GM23338 (cell line): ENCODE results near the gene ENDOV. TPM values are rescaled to one million over a fixed set of nuclear protein-coding genes. Genes with fewer than 3 reads are reported as not detected.

Source experiments
- ATAC-seq: fragments of 200-7000 bp; cut with Tn5 transposase; 3 replicates; pipeline ENCODE4 v1.9.1; 2020
- DNase-seq: peaks from one replicate; pipeline ENCODE4 v3.0.0-alpha.2; 2015; ENCODE audit warnings: low spot score
- H2AFZ ChIP-seq: fragments of 200-600 bp; sonication (generic); 2 replicates; pipeline ENCODE4 v1.8.0; 2016; ENCODE audit warnings: antibody characterized with exemption, mild to moderate bottlenecking, moderate library complexity
- H3F3A ChIP-seq: fragments of 200-600 bp; sonication (generic); replicated peaks from 2 replicates; pipeline ENCODE4 v1.8.0; 2017; ENCODE audit warnings: antibody characterized with exemption, mixed run types, low read depth
- H3K27ac ChIP-seq: fragments of 200-600 bp; sonication (generic); 2 replicates; pipeline ENCODE4 v1.6.1; 2016; ENCODE audit warnings: low read depth
- H3K27me3 ChIP-seq: fragments of 200-600 bp; sonication (generic); 2 replicates; pipeline ENCODE4 v1.8.0; 2016; ENCODE audit warnings: mild to moderate bottlenecking, mixed run types, moderate library complexity; ENCODE audit not compliant: insufficient read depth
- H3K36me3 ChIP-seq: fragments of 200-600 bp; sonication (generic); 2 replicates; pipeline ENCODE4 v1.8.0; 2016; ENCODE audit warnings: mild to moderate bottlenecking; ENCODE audit not compliant: insufficient read depth
- H3K4me1 ChIP-seq: fragments of 200-600 bp; sonication (generic); 2 replicates; pipeline ENCODE4 v1.8.0; 2016; ENCODE audit warnings: mild to moderate bottlenecking, moderate library complexity; ENCODE audit not compliant: insufficient read depth
- H3K4me2 ChIP-seq: fragments of 200-600 bp; sonication (generic); 2 replicates; pipeline ENCODE4 v1.7.1; 2017; ENCODE audit warnings: mixed run types
- H3K4me3 ChIP-seq: fragments of 200-600 bp; sonication (generic); 2 replicates; pipeline ENCODE4 v1.6.1; 2016; ENCODE audit warnings: mixed run types
- H3K79me2 ChIP-seq: fragments of 200-600 bp; sonication (generic); replicated peaks from 2 replicates; pipeline ENCODE4 v1.8.0; 2017; ENCODE audit warnings: mild to moderate bottlenecking; ENCODE audit not compliant: insufficient read depth
- H3K9me2 ChIP-seq: fragments of 200-600 bp; sonication (generic); 2 replicates; pipeline ENCODE4 v1.8.0; 2017; ENCODE audit not compliant: insufficient read depth
- H4K20me1 ChIP-seq: fragments of 200-600 bp; sonication (generic); replicated peaks from 2 replicates; pipeline ENCODE4 v1.8.0; 2017; ENCODE audit warnings: mild to moderate bottlenecking; ENCODE audit not compliant: insufficient read depth
- H3K27ac Mint-ChIP-seq: 2 replicates; pipeline ENCODE4 v1.8.0; 2020; ENCODE audit warnings: inconsistent platforms, mild to moderate bottlenecking, moderate library complexity, mixed read lengths
- H3K27me3 Mint-ChIP-seq: 3 replicates; pipeline ENCODE4 v1.8.0; 2022; ENCODE audit warnings: low read depth, mild to moderate bottlenecking, moderate library complexity, mixed read lengths, inconsistent platforms; ENCODE audit not compliant: insufficient read depth, poor library complexity
- H3K36me3 Mint-ChIP-seq: 3 replicates; pipeline ENCODE4 v1.8.0; 2021; ENCODE audit warnings: low read depth, mild to moderate bottlenecking, inconsistent platforms, moderate library complexity, mixed read lengths
- H3K4me1 Mint-ChIP-seq: 3 replicates; pipeline ENCODE4 v1.8.0; 2020; ENCODE audit warnings: mild to moderate bottlenecking, inconsistent platforms, mixed read lengths
- H3K4me3 Mint-ChIP-seq: 3 replicates; pipeline ENCODE4 v1.8.0; 2021; ENCODE audit warnings: moderate library complexity, mild to moderate bottlenecking, inconsistent platforms, mixed read lengths
- H3K9me3 Mint-ChIP-seq: 3 replicates; pipeline ENCODE4 v1.8.0; 2020; ENCODE audit warnings: moderate library complexity, mild to moderate bottlenecking, inconsistent platforms, mixed read lengths
- CREB1 ChIP-seq: fragments of 250-450 bp; sonication (Bioruptor Pico); IDR thresholded peaks from 2 replicates; pipeline ENCODE4 v1.5.0; 2020; ENCODE audit warnings: low read depth, mild to moderate bottlenecking, moderate library complexity
- ETS1 ChIP-seq: IDR thresholded peaks from 2 replicates; pipeline ENCODE4 v1.6.1; 2016; ENCODE audit warnings: antibody characterized with exemption
- EZH2 ChIP-seq: fragments of 200-600 bp; sonication (generic); IDR thresholded peaks from one replicate; pipeline ENCODE4 v1.8.0; 2017; ENCODE audit warnings: antibody characterized with exemption, mild to moderate bottlenecking, low read depth; ENCODE audit not compliant: unreplicated experiment
- EZH2phosphoT487 ChIP-seq: fragments of 200-600 bp; sonication (generic); IDR thresholded peaks from one replicate; pipeline ENCODE4 v1.8.1; 2018; ENCODE audit warnings: antibody characterized with exemption; ENCODE audit not compliant: unreplicated experiment
- JUNB ChIP-seq: IDR thresholded peaks from one replicate; pipeline ENCODE4 v1.6.1; 2016; ENCODE audit warnings: antibody characterized with exemption; ENCODE audit not compliant: unreplicated experiment
- NANOG ChIP-seq: IDR thresholded peaks from 2 replicates; pipeline ENCODE4 v1.6.1; 2016; ENCODE audit warnings: antibody characterized with exemption, borderline replicate concordance
- POLR2AphosphoS5 ChIP-seq: IDR thresholded peaks from 2 replicates; pipeline ENCODE4 v1.6.1; 2016; ENCODE audit warnings: antibody characterized with exemption, low read depth
- REST ChIP-seq: IDR thresholded peaks from one replicate; pipeline ENCODE4 v1.6.1; 2018; ENCODE audit warnings: antibody characterized with exemption; ENCODE audit not compliant: unreplicated experiment
- STAT1 ChIP-seq: IDR thresholded peaks from one replicate; pipeline ENCODE4 v1.6.1; 2016; ENCODE audit warnings: antibody characterized with exemption; ENCODE audit not compliant: unreplicated experiment
- ZNF114 ChIP-seq: fragments of 250-450 bp; sonication (Bioruptor Pico); IDR thresholded peaks from 2 replicates; pipeline ENCODE4 v1.5.0; 2020; ENCODE audit warnings: mild to moderate bottlenecking, moderate library complexity
- ZNF331 ChIP-seq: fragments of 250-450 bp; sonication (Bioruptor Pico); IDR thresholded peaks from 2 replicates; pipeline ENCODE4 v1.5.0; 2020; ENCODE audit warnings: low read depth, mild to moderate bottlenecking, moderate library complexity
- polyA plus RNA-seq: library from polyadenylated mRNA; unstranded; fragments of >200 nt; fragmentation: Nextera tagmentation; extraction: Ambion mirVana; gene quantifications from 2 replicates; pipeline ENCODE4 v1.2.1, GENCODE V29; 2016
- total RNA-seq: library from RNA; depleted of rRNA; stranded (reverse); fragments of >200 nt; shearing (Covaris generic); gene quantifications from 2 replicates; pipeline ENCODE4 v1.2.3, GENCODE V29; 2014
- TF ChIP-seq, protein P1 (sequence below), 2 experiments: fragments of 200-600 bp in 1 of 2; sonication (generic) in 1 of 2; conservative IDR thresholded peaks; 2 replicates each; pipeline versions ENCODE4 v1.5.1 to v1.6.1; 2016 to 2017; ENCODE audit warnings: antibody characterized with exemption in 2 of 2, low read depth in 2 of 2, mild to moderate bottlenecking in 2 of 2, moderate library complexity in 1 of 2
- TF ChIP-seq, protein P2 (sequence below): fragments of 250-450 bp; sonication (Bioruptor Pico); IDR thresholded peaks from 2 replicates; pipeline ENCODE4 v1.5.0; 2020; ENCODE audit warnings: mild to moderate bottlenecking, moderate library complexity

The ENDOV gene
- total and polyA plus RNA-seq, 2 experiments from 2014 or later, result 11.5 to 16.1 TPM

- H3K4me3 Mint-ChIP-seq, result no peak overlapping the region
- H3K27me3 Mint-ChIP-seq, result peaks cover 3% of the 10 kb centered on the region
- peaks cover 4% of the 10 kb centered on the region; the same call in 1 of the 2 replicates for H4K20me1 ChIP-seq
- no peaks in the 10 kb centered on the region for H3K36me3 ChIP-seq
- no peaks in the 10 kb centered on the region for H3K79me2 ChIP-seq
- H3K27ac ChIP-seq, result no peak overlapping the region
- TF ChIP-seq JUNB (no peak), REST (no peak), EZH2 (no peak), ZNF114 (CRISPR knock-in tag) (no peak), STAT1 (no peak), ZNF331 (CRISPR knock-in tag) (no peak), NANOG (no peak), CREB1 (CRISPR knock-in tag) (no peak), POLR2AphosphoS5 (no peak), ETS1 (no peak), EZH2phosphoT487 (no peak)
- TF ChIP-seq, protein P1, sequence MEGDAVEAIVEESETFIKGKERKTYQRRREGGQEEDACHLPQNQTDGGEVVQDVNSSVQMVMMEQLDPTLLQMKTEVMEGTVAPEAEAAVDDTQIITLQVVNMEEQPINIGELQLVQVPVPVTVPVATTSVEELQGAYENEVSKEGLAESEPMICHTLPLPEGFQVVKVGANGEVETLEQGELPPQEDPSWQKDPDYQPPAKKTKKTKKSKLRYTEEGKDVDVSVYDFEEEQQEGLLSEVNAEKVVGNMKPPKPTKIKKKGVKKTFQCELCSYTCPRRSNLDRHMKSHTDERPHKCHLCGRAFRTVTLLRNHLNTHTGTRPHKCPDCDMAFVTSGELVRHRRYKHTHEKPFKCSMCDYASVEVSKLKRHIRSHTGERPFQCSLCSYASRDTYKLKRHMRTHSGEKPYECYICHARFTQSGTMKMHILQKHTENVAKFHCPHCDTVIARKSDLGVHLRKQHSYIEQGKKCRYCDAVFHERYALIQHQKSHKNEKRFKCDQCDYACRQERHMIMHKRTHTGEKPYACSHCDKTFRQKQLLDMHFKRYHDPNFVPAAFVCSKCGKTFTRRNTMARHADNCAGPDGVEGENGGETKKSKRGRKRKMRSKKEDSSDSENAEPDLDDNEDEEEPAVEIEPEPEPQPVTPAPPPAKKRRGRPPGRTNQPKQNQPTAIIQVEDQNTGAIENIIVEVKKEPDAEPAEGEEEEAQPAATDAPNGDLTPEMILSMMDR (conservative IDR thresholded peaks at IDR 0.05; ENCODE audit: low read depth in 2 of 2), result no peak
- TF ChIP-seq, protein P2, sequence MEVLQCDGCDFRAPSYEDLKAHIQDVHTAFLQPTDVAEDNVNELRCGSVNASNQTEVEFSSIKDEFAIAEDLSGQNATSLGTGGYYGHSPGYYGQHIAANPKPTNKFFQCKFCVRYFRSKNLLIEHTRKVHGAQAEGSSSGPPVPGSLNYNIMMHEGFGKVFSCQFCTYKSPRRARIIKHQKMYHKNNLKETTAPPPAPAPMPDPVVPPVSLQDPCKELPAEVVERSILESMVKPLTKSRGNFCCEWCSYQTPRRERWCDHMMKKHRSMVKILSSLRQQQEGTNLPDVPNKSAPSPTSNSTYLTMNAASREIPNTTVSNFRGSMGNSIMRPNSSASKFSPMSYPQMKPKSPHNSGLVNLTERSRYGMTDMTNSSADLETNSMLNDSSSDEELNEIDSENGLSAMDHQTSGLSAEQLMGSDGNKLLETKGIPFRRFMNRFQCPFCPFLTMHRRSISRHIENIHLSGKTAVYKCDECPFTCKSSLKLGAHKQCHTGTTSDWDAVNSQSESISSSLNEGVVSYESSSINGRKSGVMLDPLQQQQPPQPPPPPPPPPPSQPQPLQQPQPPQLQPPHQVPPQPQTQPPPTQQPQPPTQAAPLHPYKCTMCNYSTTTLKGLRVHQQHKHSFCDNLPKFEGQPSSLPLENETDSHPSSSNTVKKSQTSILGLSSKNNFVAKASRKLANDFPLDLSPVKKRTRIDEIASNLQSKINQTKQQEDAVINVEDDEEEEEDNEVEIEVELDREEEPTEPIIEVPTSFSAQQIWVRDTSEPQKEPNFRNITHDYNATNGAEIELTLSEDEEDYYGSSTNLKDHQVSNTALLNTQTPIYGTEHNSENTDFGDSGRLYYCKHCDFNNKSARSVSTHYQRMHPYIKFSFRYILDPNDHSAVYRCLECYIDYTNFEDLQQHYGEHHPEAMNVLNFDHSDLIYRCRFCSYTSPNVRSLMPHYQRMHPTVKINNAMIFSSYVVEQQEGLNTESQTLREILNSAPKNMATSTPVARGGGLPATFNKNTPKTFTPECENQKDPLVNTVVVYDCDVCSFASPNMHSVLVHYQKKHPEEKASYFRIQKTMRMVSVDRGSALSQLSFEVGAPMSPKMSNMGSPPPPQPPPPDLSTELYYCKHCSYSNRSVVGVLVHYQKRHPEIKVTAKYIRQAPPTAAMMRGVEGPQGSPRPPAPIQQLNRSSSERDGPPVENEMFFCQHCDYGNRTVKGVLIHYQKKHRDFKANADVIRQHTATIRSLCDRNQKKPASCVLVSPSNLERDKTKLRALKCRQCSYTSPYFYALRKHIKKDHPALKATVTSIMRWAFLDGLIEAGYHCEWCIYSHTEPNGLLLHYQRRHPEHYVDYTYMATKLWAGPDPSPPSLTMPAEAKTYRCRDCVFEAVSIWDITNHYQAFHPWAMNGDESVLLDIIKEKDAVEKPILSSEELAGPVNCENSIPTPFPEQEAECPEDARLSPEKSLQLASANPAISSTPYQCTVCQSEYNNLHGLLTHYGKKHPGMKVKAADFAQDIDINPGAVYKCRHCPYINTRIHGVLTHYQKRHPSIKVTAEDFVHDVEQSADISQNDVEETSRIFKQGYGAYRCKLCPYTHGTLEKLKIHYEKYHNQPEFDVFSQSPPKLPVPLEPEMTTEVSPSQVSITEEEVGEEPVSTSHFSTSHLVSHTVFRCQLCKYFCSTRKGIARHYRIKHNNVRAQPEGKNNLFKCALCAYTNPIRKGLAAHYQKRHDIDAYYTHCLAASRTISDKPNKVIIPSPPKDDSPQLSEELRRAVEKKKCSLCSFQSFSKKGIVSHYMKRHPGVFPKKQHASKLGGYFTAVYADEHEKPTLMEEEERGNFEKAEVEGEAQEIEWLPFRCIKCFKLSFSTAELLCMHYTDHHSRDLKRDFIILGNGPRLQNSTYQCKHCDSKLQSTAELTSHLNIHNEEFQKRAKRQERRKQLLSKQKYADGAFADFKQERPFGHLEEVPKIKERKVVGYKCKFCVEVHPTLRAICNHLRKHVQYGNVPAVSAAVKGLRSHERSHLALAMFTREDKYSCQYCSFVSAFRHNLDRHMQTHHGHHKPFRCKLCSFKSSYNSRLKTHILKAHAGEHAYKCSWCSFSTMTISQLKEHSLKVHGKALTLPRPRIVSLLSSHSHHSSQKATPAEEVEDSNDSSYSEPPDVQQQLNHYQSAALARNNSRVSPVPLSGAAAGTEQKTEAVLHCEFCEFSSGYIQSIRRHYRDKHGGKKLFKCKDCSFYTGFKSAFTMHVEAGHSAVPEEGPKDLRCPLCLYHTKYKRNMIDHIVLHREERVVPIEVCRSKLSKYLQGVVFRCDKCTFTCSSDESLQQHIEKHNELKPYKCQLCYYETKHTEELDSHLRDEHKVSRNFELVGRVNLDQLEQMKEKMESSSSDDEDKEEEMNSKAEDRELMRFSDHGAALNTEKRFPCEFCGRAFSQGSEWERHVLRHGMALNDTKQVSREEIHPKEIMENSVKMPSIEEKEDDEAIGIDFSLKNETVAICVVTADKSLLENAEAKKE (CRISPR knock-in tag), result no peak
- H3K4me1 ChIP-seq, result no peaks in the 10 kb centered on the region; the same call in 1 of the 2 replicates
- H3F3A ChIP-seq, result no peaks in the 10 kb centered on the region
- no peaks in the 10 kb centered on the region for H3K27me3 ChIP-seq
- no peak overlapping the region for H3K4me3 ChIP-seq
- no peaks in the 10 kb centered on the region for H3K9me3 Mint-ChIP-seq
- no peak overlapping the region for H2AFZ ChIP-seq
- H3K36me3 Mint-ChIP-seq, result peaks cover 10% of the 10 kb centered on the region; the same call in 2 of the 3 replicates
- ATAC-seq (peak; percentile 22; the same call in 2 of the 3 replicates), DNase-seq (no peak)
- peaks cover 28% of the 10 kb centered on the region for H3K4me1 Mint-ChIP-seq
- H3K4me2 ChIP-seq, result no peak overlapping the region
- H3K27ac Mint-ChIP-seq, result peak overlapping the region; percentile 25; the same call in 1 of the 2 replicates
- no peaks in the 10 kb centered on the region for H3K9me2 ChIP-seq
Measured at GRCh38 chr17:80397034-80397387, 18.0 kb upstream of the ENDOV start.
